ENCODE measurements around the gene ABI2.

DNA sequence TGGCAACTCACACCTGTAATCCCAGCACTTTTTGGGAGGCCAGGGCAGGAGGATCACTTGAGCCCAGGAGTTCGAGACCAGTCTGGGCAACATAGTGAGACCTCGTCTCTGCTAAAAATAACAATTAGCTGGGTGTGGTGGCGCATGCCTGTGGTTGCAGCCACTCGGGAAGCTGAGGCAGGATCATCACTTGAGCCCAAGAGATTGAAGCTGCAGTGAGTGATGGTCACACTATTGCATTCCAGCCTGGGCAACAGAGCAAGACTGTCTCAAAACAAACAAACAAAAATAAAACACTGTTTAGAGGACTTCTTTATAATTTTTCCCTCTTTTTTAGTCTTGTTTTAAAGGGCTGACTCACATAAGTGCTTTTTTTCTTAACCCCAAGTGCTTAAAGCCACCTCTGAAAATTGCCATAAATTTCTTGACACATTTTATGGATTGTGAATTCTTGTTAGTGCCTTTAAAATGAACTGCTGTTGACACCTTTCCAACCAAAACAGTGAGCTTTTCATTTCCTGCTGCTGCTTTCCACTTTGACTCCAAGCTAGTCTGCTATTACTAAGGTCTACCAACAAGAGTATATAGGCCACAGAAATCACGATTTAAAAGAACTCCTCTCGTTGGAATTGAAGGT, 47.6 kb upstream of the ABI2 start:
- no peak for TF ChIP-seq POLR2A (IDR thresholded peaks at IDR 0.05; ENCODE audit: low read length)
- no peak for TF ChIP-seq GATA1 (IDR thresholded peaks at IDR 0.05; ENCODE audit: low read depth, low read length)

Measured in erythroblast (primary cell).